Measurements from ENCODE around the gene VRK2.
"Not testable (repeated sequence)": the region's sequence is repeated elsewhere in the genome, so short reads cannot be mapped to it uniquely, and the experiment has no call there.

The VRK2 gene

DNA sequence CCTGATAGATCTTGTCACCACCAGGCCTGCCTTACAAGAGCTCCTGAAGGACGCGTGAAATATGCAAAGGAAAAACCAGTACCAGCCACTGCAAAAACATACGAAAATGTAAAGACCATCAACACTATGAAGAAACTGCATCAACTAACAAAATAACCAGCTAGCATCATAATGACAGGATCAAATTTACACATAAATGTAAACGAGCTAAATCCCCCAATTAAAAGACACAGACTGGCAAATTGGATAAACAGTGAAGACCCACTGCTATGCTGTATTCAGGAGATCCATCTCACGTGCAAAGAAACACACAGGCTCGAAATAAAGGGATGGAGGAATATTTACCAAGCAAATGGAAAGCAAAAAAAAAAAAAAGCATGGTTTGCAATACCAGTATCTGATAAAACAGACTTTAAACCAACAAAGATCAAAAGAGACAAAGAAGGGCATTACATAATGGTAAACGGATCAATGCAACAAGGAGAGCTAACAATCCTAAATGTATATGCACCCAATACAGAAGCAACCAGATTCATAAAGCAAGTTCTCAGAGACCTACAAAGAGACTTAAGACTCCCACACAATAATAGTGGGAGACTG, 123.8 kb downstream of the VRK2 start:
- DNase-seq: not testable (repeated sequence)

DNA sequence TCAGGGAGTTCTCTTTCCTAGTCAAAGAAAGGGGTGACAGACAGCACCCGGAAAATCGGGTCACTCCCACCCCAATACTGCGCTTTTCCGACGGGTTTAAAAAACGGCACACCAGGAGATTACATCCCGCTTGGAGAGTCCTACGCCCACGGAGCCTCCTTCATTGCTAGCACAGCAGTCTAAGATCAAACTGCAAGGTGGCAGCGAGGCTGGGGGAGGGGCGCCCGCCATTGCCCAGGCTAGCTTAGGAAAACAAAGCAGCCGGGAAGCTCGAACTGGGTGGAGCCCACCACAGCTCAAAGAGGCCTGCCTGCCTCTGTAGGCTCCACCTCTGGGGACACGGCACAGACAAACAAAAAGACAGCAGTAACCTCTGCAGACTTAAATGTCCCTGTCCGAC, 125.2 kb downstream of the VRK2 start:
- DNase-seq: not testable (repeated sequence)

DNA sequence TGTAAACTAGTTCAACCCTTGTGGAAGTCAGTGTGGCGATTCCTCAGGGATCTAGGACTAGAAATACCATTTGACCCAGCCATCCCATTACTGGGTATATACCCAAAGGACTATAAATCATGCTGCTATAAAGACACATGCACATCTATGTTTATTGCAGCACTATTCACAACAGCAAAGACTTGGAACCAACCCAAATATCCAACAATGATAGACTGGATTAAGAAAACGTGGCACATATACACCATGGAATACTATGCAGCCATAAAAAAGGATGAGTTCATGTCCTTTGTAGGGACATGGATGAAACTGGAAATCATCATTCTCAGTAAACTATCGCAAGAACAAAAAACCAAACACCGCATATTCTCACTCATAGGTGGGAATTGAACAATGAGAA, 130.6 kb downstream of the VRK2 start:
- DNase-seq: not testable (repeated sequence)

DNA sequence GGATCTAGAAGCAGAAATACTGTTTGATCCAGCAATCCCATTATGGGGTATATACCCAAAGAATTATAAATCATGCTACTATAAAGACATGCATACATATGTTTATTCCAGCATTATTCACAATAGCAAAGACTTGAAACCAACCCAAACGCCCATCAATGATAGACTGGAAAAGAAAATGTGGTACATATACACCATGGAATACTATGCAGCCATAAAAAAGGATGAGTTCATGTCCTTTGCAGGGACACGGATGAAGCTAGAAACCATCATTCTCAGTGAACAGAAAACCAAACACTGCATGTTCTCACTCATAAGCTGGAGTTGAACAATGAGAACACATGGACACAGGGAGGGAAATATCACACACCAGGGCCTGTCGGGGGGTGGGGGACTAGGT, 133.6 kb downstream of the VRK2 start:
- DNase-seq: not testable (repeated sequence)

DNA sequence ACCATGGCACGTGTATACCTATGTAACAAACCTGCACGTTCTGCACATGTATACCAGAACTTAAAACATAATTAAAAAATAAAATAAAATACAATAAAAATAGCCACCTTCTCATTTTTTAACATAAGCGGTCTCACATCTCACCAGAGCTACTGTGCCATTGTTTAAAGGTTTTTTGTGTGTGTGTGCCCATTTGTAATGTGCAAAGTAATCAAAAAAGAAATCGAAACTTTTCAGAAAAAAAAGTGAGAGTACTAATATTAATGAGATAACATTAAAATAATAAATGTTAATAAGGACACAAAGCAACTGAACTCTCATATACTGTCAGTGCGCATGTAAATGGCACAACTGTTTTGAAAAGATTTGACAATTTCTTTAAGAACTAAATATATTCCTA, 134.0 kb downstream of the VRK2 start:
- no peak for DNase-seq

DNA sequence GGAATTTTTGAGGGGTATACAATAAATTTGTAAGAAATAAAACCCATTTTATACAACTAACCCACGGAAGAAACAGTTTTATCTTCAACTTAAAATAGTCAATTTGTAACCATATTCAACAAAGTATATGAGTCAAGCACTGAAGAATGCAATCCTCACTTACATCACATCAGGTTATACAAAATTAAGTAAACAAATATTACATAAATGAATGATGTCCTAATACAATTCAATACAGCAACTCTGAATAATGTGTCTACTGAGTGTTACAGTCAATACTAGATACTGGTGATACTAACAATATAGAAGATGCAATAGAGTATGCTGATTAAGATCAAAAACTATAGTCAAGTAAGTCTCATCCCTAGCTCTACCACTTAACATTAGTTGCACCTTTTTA, 135.9 kb downstream of the VRK2 start:
- no peak for DNase-seq

DNA sequence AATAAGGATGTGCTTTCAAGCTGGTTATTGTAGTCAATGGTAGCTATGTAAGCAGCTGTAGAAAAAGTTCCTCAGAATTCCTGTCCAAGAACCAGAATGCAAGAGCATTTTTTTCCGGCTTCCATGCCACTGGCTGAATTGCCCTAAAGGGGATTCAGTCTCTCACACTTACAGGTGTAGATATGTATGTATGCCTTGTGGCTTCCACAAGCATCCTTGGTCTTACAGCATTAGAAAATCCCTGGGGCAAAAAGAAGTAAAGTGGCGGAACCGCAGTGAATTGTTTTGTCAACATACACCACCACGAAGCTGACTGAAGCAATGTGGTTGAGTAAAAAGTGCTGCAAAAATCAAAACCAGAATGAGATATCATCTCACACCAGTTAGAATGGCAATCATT, 139.9 kb downstream of the VRK2 start:
- no peak for DNase-seq

DNA sequence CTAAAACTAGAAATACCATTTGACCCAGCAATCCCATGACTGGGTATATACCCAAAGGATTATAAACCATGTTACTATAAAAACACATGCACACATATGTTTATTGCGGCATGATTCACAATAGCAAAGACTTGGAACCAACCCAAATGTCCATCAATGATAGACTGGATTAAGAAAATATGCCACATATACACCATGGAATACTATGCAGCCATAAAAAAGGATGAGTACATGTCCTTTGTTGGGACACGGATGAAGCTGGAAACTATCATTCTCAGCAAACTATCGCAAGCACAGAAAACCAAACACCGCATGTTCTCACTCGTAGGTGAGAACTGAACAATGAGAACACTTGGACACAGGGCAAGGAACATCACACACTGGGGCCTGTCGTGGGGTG, 140.4 kb downstream of the VRK2 start:
- not testable (repeated sequence) for DNase-seq

DNA sequence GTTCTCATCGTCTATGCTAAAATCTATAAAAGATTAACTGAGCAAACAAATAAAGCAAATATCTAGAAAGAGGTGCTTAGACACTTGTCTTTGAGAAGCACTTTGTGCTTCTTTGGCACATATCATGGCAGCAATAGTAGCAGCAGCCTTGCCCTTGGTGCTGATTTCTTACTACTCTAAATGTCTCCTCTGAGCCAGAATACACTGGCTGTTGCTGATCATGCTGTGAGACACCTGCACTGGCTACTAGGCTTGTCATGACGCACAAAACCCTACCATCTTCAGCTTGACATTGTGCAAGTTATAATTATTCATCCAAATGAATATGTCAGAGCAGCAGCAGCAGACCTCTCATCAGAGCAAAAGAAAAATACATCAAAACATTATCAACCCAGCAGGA, 147.9 kb downstream of the VRK2 start:
- no peak for DNase-seq

DNA sequence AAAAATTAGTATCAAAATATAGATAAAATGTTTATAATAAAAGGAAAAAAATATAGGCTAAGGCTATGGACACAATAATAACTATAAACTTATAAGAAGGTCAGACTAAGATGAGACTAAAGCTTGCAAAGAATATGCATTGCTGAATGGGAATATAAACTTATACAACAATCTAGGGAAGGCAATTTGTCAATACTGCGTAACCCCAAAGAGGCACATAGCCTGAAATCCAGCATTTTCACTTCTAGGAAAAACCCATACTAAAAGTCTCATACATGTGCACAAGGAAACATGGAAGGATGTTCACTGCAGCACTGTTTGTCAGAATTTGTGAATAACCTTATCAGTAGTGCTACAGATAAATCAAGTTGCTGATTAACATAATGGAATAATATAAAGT, 149.1 kb downstream of the VRK2 start:
- DNase-seq: no peak

DNA sequence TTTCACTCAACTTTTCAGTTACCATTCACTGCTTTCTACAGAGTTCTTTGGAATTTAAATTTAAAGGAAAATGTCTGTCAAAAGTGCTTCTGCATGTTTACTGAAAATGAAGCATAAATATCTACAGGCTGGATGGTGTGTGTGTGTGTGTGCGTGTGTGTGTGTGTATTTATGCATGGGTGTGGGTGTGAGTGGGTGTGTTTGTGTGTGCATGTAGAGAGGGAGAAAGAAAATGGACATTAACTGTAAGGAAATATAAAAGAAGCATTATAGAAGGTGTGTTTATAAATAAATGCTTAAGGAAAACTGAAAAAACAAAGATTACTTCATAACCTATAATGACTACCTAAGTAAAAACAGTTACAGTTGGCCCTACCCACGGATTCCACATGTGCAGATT, 151.3 kb downstream of the VRK2 start:
- DNase-seq: no peak

DNA sequence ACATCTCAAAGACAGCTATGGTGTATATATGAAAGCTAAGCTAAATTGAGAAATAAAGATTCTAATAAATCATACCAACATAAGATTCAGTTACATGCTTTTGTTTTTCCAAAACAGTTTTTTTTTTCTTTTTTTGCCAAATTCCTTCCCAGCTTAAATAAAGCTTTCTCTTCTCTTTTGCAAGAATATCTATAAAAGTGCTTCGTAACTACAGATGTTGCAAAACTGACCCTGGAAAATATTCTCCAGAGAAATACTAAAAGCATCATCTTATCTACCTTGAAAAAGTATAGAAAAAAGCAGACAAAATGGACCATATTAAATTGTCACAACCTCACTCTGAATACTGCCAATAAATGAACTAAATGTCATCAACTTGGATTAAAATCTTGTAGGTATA, 155.8 kb downstream of the VRK2 start:
- no peak for DNase-seq

DNA sequence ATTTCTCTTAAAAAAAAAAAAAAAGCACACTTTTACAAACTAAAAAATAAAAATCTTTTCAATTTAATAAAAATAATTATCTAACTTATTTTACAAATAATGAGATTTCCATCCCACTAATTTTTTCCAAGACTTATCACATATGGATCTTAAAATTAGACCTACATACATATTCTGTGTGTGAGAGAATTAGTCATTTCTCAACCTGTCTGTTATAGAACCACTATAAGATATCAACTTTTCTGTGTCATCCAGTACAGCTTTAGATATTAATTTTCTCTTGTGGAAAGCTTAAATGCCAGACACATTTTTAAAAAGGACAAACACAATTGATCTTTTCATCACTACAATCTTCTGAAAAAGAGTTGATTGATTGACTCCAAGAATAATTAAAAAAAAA, 156.4 kb downstream of the VRK2 start:
- no peak for DNase-seq

DNA sequence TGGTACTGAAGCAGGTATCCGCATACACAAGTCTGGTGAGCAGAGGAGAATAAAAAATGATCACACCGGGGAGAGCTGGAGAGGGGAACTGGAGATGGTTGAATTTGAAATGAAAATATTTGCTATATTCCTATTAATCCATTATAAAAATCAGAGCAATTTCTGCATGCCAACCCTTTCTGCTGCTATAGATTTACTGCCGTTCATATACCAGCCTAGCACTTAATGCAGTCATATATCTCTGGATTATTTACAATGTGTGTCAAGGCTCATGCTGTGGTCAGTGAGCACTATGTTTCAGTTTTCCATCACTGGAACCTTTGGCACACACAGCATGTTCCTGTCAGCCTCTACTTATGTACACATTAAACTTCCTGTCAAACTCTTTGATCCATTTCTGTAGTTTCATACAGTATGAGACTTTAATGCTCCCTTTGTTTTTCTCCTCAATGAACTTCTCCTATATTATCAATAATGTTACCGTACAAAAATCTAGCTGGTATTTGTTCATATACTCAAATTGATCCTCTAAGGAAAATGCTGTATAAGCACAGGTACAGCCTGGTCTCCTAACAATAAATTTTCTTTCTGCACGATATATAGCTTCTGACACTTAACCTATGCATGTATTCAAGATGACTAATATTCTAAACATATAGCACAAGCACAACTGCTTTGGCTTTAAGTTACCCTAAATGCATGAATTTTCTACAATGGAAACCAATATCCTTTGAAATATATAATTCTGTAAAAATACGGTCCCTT, 157.8 kb downstream of the VRK2 start:
- DNase-seq: no peak

DNA sequence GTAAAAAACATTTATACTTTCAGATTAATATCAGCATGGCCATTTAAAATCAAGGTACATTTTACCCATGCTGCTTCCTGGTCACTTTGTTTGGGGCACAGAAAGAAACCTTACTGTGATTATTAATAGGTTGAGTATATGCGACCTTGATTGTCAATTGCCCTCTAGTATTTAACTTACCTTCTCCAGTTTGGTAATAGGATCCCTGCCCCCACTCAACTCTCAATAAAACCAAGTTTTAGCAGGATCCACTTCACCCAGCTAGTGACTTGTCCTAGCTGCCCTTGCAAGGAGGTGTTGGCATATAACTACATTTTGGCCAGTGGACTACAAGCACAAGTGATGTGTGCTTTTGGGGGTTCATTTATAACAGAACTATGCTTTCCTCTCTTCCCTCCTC, 160.2 kb downstream of the VRK2 start:
- DNase-seq: no peak

DNA sequence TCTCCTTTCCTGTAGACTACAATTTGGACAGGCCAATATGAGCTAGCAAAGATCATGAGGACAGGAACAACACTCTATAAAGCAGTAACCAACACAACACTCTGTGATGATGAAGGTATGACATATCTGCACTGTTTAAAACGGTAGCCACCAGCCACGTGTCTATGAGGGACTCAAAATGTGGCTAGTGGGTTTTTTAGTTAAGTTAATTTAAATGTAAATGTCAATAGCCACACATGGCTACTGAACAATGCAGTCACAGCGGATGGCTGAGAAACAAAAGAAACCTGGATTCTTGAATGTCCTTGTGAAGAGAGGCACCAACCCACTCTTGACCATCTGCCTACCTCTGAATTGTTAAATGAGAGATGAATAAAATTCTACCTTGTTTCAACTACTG, 160.6 kb downstream of the VRK2 start:
- DNase-seq: no peak

All from amniotic stem cell (primary cell).